ENCODE measurements around the gene KLHL8. TPM values are rescaled to one million over a fixed set of nuclear protein-coding genes. Genes with fewer than 3 reads are reported as not detected.

The KLHL8 gene
- total RNA-seq, 2 experiments from 2014 or later = 6.3 to 7.0 TPM

GRCh38 chr4:87117732-87118075 lies 102.7 kb downstream of the KLHL8 start:
- intact Hi-C loops (cut with DNase I, micrococcal nuclease) = no loop called here
- H3K27ac ChIP-seq (ENCODE audit: low read depth in 1 of 2, low read length in 2 of 2) = no peak overlapping the region
- DNase-seq (no peak), ATAC-seq (ENCODE audit: poor library complexity) (no peak)
- Mint-ChIP-seq H3K4me3 (no peak overlapping the region), H3K4me1 (ENCODE audit: low read depth) (peaks cover 30% of the 10 kb centered on the region), H3K9me3 (no peaks in the 10 kb centered on the region), H3K27me3 (no peaks in the 10 kb centered on the region), H3K27ac (no peak overlapping the region), H3K36me3 (ENCODE audit: low read depth) (peaks cover 92% of the 10 kb centered on the region)
- H3K4me1 ChIP-seq (ENCODE audit: insufficient read depth, low read length) = no peaks in the 10 kb centered on the region
- H3K27me3 ChIP-seq (ENCODE audit: control insufficient read depth in 1 of 2, insufficient read depth in 2 of 2, low read length in 2 of 2) = no peaks in the 10 kb centered on the region
- no peak for TF ChIP-seq CTCF (IDR thresholded peaks at IDR 0.05)
- ChIA-PET CTCF (interaction anchor here (1.9 kb wide), 1 partner anchor 195 kb away, joined by 6 read pairs; no protein-coding TSS in a partner anchor), POLR2A (no interaction called here)
- H3K9me3 ChIP-seq (ENCODE audit: control insufficient read depth in 1 of 2, insufficient read depth in 1 of 2, low read length in 2 of 2) = no peaks in the 10 kb centered on the region
- H3K4me3 ChIP-seq (ENCODE audit: low read length) = no peak overlapping the region
- H3K36me3 ChIP-seq (ENCODE audit: insufficient read depth, low read length) = peaks cover 69% of the 10 kb centered on the region

- no peak for ATAC-seq (ENCODE audit: poor library complexity)
- Histone ChIP-seq H3K4me3 (ENCODE audit: low read length) (no peak overlapping the region), H3K36me3 (ENCODE audit: insufficient read depth, low read length) (peaks cover 71% of the 10 kb centered on the region), H3K27me3 (ENCODE audit: control insufficient read depth in 1 of 2, insufficient read depth in 2 of 2, low read length in 2 of 2) (no peaks in the 10 kb centered on the region), H3K27ac (ENCODE audit: low read depth in 1 of 2, low read length in 2 of 2) (no peak overlapping the region), H3K9me3 (ENCODE audit: control insufficient read depth in 1 of 2, insufficient read depth in 1 of 2, low read length in 2 of 2) (no peaks in the 10 kb centered on the region), H3K4me1 (ENCODE audit: insufficient read depth, low read length) (no peaks in the 10 kb centered on the region)
- H3K36me3 Mint-ChIP-seq (ENCODE audit: low read depth) = peaks cover 94% of the 10 kb centered on the region
- no peak overlapping the region for H3K4me3 Mint-ChIP-seq
- H3K27me3 Mint-ChIP-seq = no peaks in the 10 kb centered on the region
- no peak overlapping the region for H3K27ac Mint-ChIP-seq
- intact Hi-C loops (cut with DNase I, micrococcal nuclease) = no loop called here
- ChIA-PET CTCF (interaction anchor here (1.9 kb wide), 1 partner anchor 195 kb away, joined by 6 read pairs; no protein-coding TSS in a partner anchor), POLR2A (no interaction called here)
- TF ChIP-seq CTCF (IDR thresholded peaks at IDR 0.05) = no peak
- H3K4me1 Mint-ChIP-seq (ENCODE audit: low read depth) = peaks cover 28% of the 10 kb centered on the region
- no peak for DNase-seq
- no peaks in the 10 kb centered on the region for H3K9me3 Mint-ChIP-seq
Observed at GRCh38 chr4:87117051-87117731, 103.2 kb downstream of the KLHL8 start.

- H3K4me3 ChIP-seq (ENCODE audit: low read length) = no peak overlapping the region
- no peaks in the 10 kb centered on the region for H3K9me3 ChIP-seq (ENCODE audit: control insufficient read depth in 1 of 2, insufficient read depth in 1 of 2, low read length in 2 of 2)
- Mint-ChIP-seq H3K4me1 (ENCODE audit: low read depth) (peaks cover 23% of the 10 kb centered on the region), H3K9me3 (no peaks in the 10 kb centered on the region), H3K27ac (no peak overlapping the region), H3K27me3 (no peaks in the 10 kb centered on the region), H3K4me3 (no peak overlapping the region), H3K36me3 (ENCODE audit: low read depth) (peaks cover 92% of the 10 kb centered on the region)
- no peaks in the 10 kb centered on the region for H3K4me1 ChIP-seq (ENCODE audit: insufficient read depth, low read length)
- intact Hi-C loops (cut with DNase I, micrococcal nuclease) = no loop called here
- DNase-seq (no peak), ATAC-seq (ENCODE audit: poor library complexity) (no peak)
- ChIA-PET CTCF (interaction anchor here (1.9 kb wide), 1 partner anchor 194 kb away, joined by 6 read pairs; no protein-coding TSS in a partner anchor), POLR2A (interaction anchor here (1.3 kb wide), 1 partner anchor 14 kb away, joined by 3 read pairs; no protein-coding TSS in a partner anchor)
- no peak overlapping the region for H3K27ac ChIP-seq (ENCODE audit: low read depth in 1 of 2, low read length in 2 of 2)
- no peaks in the 10 kb centered on the region for H3K27me3 ChIP-seq (ENCODE audit: control insufficient read depth in 1 of 2, insufficient read depth in 2 of 2, low read length in 2 of 2)
- H3K36me3 ChIP-seq (ENCODE audit: insufficient read depth, low read length) = peaks cover 77% of the 10 kb centered on the region
- no peak for TF ChIP-seq CTCF (IDR thresholded peaks at IDR 0.05)
Observed at GRCh38 chr4:87116231-87116630, 104.2 kb downstream of the KLHL8 start.
